ENCODE data around the gene THSD7A. TPM values are rescaled to one million over a fixed set of nuclear protein-coding genes. Genes with fewer than 3 reads are reported as not detected.

Gene THSD7A
- total and polyA plus RNA-seq, 10 of the 15 experiments (the other 5 are each of a cell fraction or from before 2014, with no cell fraction given), result 0.03 to 0.09 (median 0.03) TPM; not detected in 7

GRCh38 chr7:11616466-11616865 is 215.5 kb downstream of the THSD7A start (continued):
- TF ChIP-seq TCF3 (IDR thresholded peaks at IDR 0.05; ENCODE audit: borderline replicate concordance, insufficient read depth, low read depth, low read length), result no peak
- TF ChIP-seq SREBF2 (IDR thresholded peaks at IDR 0.05; ENCODE audit: low read length), result no peak
- TF ChIP-seq FOXK2 (IDR thresholded peaks at IDR 0.05), result no peak
- TF ChIP-seq SIX5 (IDR thresholded peaks at IDR 0.05; ENCODE audit: low read depth, low read length, severe bottlenecking), result no peak
- TF ChIP-seq SPI1 (IDR thresholded peaks at IDR 0.05; ENCODE audit: borderline replicate concordance, insufficient read depth, low read depth, low read length), result no peak
- TF ChIP-seq RUNX3 (IDR thresholded peaks at IDR 0.05; ENCODE audit: low read length), result no peak
- TF ChIP-seq KDM1A (IDR thresholded peaks at IDR 0.05; ENCODE audit: borderline replicate concordance), result no peak
- no peak for TF ChIP-seq USF2 (IDR thresholded peaks at IDR 0.05; ENCODE audit: borderline replicate concordance, low read depth, low read length)
- TF ChIP-seq PAX8 (IDR thresholded peaks at IDR 0.05), result no peak

DNA sequence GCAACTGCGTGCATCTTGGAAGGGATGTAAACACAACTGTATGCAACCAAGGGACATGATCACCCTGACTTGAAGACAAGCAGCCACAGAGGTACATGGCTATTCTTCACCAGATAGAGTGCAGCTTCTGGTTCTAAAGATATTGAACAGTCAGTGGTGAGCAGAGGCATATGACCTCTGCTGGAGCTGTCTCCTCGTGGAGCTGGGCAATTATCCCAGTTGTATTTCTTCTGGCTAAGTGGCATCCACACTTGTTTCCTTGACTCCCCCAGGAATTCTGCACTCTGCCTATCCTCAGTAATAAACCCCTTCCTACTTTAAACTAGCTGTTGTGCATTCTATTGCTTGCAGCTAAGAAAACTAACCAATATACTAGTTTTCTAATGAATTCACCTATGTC is 216.8 kb downstream of the THSD7A start:
- Histone ChIP-seq H3K9me3 (replicated peaks; ENCODE audit: control insufficient read depth, insufficient read depth, low read length) (no peaks in the 10 kb centered on the region), H3K4me1 (ENCODE audit: control insufficient read depth, insufficient read depth, low read length) (0 out of 2 replicates have a peak, but pooled peaks cover 4% of the 10 kb centered on the region), H3K36me3 (ENCODE audit: control insufficient read depth in 2 of 2, insufficient read depth in 2 of 2, low read length in 1 of 2) (no peaks in the 10 kb centered on the region), H3K27me3 (replicated peaks in 1 of 2; ENCODE audit: control insufficient read depth in 2 of 2, insufficient read depth in 2 of 2, low read length in 1 of 2) (no peaks in the 10 kb centered on the region), H3K9ac (ENCODE audit: control insufficient read depth, insufficient read depth, low read length) (no peak overlapping the region), H2AFZ (ENCODE audit: control insufficient read depth, low read depth, low read length) (no peak overlapping the region), H3K4me3 (no peak overlapping the region), H3K27ac (ENCODE audit: control insufficient read depth, insufficient read depth) (no peak overlapping the region), H3K79me2 (ENCODE audit: control insufficient read depth, insufficient read depth, low read length) (no peaks in the 10 kb centered on the region), H3K4me2 (ENCODE audit: control insufficient read depth, insufficient read depth) (no peak overlapping the region), H4K20me1 (ENCODE audit: control insufficient read depth, insufficient read depth) (no peaks in the 10 kb centered on the region)
- ChIA-PET CTCF (no interaction called here), RAD21 (ENCODE audit: unreplicated experiment) (no interaction called here), POLR2A (no interaction called here), SMC1A (ENCODE audit: uncharacterized antibody, unreplicated experiment) (no interaction called here)
- intact Hi-C loops (cut with micrococcal nuclease; ENCODE audit: unreplicated experiment) (no loop called here), in situ Hi-C loops (cut with MboI) (no loop called here)
- WGBS (ENCODE audit: insufficient coverage, insufficient replicate concordance, low lambda C conversion rate, missing lambda C conversion rate), result 50% methylated on average over 2 of the region's 2 CpGs
- no TSS peak for BruUV-seq (replicated peaks)
- DNase-seq (ENCODE audit: low read depth, low spot score) (no peak), FAIRE-seq (no peak), ATAC-seq (no peak)
- TF ChIP-seq SMC3 (IDR thresholded peaks at IDR 0.05; ENCODE audit: borderline replicate concordance, low read length) (no peak), NFXL1 (IDR thresholded peaks at IDR 0.05; ENCODE audit: borderline replicate concordance) (no peak), BACH1 (IDR thresholded peaks at IDR 0.05; ENCODE audit: borderline replicate concordance) (no peak), SMAD1 (IDR thresholded peaks at IDR 0.05; ENCODE audit: low read depth, partially characterized antibody) (no peak), JUND (IDR thresholded peaks at IDR 0.05; ENCODE audit: low read depth, low read length) (no peak), SREBF1 (IDR thresholded peaks at IDR 0.05; ENCODE audit: low read length) (no peak), IRF4 (IDR thresholded peaks at IDR 0.05; ENCODE audit: low read depth, low read length) (no peak), SIN3A (IDR thresholded peaks at IDR 0.05; ENCODE audit: low read depth, low read length) (no peak), GATAD2B (conservative IDR thresholded peaks at IDR 0.05; ENCODE audit: low read depth) (no peak), FOXM1 (IDR thresholded peaks at IDR 0.05; ENCODE audit: low read depth, low read length) (no peak), TBL1XR1 (IDR thresholded peaks at IDR 0.05; ENCODE audit: low read depth, low read length) (no peak)
- TF ChIP-seq, protein P1, sequence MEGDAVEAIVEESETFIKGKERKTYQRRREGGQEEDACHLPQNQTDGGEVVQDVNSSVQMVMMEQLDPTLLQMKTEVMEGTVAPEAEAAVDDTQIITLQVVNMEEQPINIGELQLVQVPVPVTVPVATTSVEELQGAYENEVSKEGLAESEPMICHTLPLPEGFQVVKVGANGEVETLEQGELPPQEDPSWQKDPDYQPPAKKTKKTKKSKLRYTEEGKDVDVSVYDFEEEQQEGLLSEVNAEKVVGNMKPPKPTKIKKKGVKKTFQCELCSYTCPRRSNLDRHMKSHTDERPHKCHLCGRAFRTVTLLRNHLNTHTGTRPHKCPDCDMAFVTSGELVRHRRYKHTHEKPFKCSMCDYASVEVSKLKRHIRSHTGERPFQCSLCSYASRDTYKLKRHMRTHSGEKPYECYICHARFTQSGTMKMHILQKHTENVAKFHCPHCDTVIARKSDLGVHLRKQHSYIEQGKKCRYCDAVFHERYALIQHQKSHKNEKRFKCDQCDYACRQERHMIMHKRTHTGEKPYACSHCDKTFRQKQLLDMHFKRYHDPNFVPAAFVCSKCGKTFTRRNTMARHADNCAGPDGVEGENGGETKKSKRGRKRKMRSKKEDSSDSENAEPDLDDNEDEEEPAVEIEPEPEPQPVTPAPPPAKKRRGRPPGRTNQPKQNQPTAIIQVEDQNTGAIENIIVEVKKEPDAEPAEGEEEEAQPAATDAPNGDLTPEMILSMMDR (IDR thresholded peaks at IDR 0.05 in 2 of 3, conservative IDR thresholded peaks at IDR 0.05 in 1 of 3; ENCODE audit: control insufficient read depth in 2 of 3, extremely low read depth in 1 of 3, insufficient read depth in 1 of 3, low read depth in 3 of 3, low read length in 3 of 3), result no peak
- TF ChIP-seq, protein P2, sequence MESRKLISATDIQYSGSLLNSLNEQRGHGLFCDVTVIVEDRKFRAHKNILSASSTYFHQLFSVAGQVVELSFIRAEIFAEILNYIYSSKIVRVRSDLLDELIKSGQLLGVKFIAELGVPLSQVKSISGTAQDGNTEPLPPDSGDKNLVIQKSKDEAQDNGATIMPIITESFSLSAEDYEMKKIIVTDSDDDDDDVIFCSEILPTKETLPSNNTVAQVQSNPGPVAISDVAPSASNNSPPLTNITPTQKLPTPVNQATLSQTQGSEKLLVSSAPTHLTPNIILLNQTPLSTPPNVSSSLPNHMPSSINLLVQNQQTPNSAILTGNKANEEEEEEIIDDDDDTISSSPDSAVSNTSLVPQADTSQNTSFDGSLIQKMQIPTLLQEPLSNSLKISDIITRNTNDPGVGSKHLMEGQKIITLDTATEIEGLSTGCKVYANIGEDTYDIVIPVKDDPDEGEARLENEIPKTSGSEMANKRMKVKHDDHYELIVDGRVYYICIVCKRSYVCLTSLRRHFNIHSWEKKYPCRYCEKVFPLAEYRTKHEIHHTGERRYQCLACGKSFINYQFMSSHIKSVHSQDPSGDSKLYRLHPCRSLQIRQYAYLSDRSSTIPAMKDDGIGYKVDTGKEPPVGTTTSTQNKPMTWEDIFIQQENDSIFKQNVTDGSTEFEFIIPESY (IDR thresholded peaks at IDR 0.05), result no peak
